Neural progenitor cell (in vitro differentiated cells): Measurements from ENCODE around the gene TECR. TPM values are rescaled to one million over a fixed set of nuclear protein-coding genes. Genes with fewer than 3 reads are reported as not detected.

Experiments used
- DNase-seq: peaks from one replicate; pipeline ENCODE4 v3.0.0-alpha.2; 2016; ENCODE audit warnings: low spot score
- H2AFZ ChIP-seq: fragments of 200-600 bp; sonication (generic); replicated peaks from 2 replicates; pipeline ENCODE4 v1.6.1; 2016; ENCODE audit warnings: antibody characterized with exemption
- H3F3A ChIP-seq: fragments of 200-600 bp; sonication (generic); 2 replicates; pipeline ENCODE4 v1.6.1; 2016; ENCODE audit warnings: antibody characterized with exemption, low read depth
- H3K27ac ChIP-seq: fragments of 200-600 bp; sonication (generic); 2 replicates; pipeline ENCODE4 v1.5.1; 2016; ENCODE audit warnings: mild to moderate bottlenecking
- H3K27me3 ChIP-seq: fragments of 200-600 bp; sonication (generic); 2 replicates; pipeline ENCODE4 v1.6.1; 2016; ENCODE audit warnings: mild to moderate bottlenecking, moderate library complexity
- H3K36me3 ChIP-seq: fragments of 200-600 bp; sonication (generic); 2 replicates; pipeline ENCODE4 v1.5.1; 2016
- H3K4me1 ChIP-seq: fragments of 200-600 bp; sonication (generic); 2 replicates; pipeline ENCODE4 v1.6.1; 2016; ENCODE audit warnings: mixed run types
- H3K4me2 ChIP-seq: fragments of 200-600 bp; sonication (generic); 2 replicates; pipeline ENCODE4 v1.6.1; 2016
- H3K4me3 ChIP-seq: fragments of 200-600 bp; sonication (generic); 2 replicates; pipeline ENCODE4 v1.5.1; 2016
- H3K79me2 ChIP-seq: fragments of 200-600 bp; sonication (generic); 2 replicates; pipeline ENCODE4 v1.6.1; 2016; ENCODE audit warnings: low read depth
- H3K9ac ChIP-seq: fragments of 200-600 bp; sonication (generic); 2 replicates; pipeline ENCODE4 v1.6.1; 2016
- H3K9me3 ChIP-seq: fragments of 200-600 bp; sonication (generic); 2 replicates; pipeline ENCODE4 v1.5.1; 2016; ENCODE audit warnings: low read depth
- H4K20me1 ChIP-seq: fragments of 200-600 bp; sonication (generic); 2 replicates; pipeline ENCODE4 v1.6.1; 2016; ENCODE audit warnings: low read depth
- H3K27ac Mint-ChIP-seq: 3 replicates; pipeline ENCODE4 v1.8.0; 2021; ENCODE audit warnings: mixed read lengths
- H3K27me3 Mint-ChIP-seq: 2 replicates; pipeline ENCODE4 v1.8.0; 2022; ENCODE audit warnings: low read depth, mild to moderate bottlenecking, inconsistent platforms, moderate library complexity, mixed read lengths; ENCODE audit not compliant: insufficient read depth
- H3K36me3 Mint-ChIP-seq: 3 replicates; pipeline ENCODE4 v1.8.0; 2021; ENCODE audit warnings: mixed read lengths
- H3K4me1 Mint-ChIP-seq: 3 replicates; pipeline ENCODE4 v1.8.0; 2021; ENCODE audit warnings: mixed read lengths
- H3K4me3 Mint-ChIP-seq: 3 replicates; pipeline ENCODE4 v1.8.0; 2021; ENCODE audit warnings: mild to moderate bottlenecking, moderate library complexity, mixed read lengths
- H3K9me3 Mint-ChIP-seq: 3 replicates; pipeline ENCODE4 v1.8.0; 2020; ENCODE audit warnings: mixed read lengths
- CTCF ChIP-seq: fragments of 200-600 bp; sonication (generic); IDR thresholded peaks from 2 replicates; pipeline ENCODE4 v1.5.1; 2017; ENCODE audit warnings: antibody characterized with exemption, mild to moderate bottlenecking
- EZH2 ChIP-seq: fragments of 200-600 bp; sonication (generic); IDR thresholded peaks from 2 replicates; pipeline ENCODE4 v1.6.1; 2017; ENCODE audit warnings: antibody characterized with exemption, mild to moderate bottlenecking, moderate library complexity
- EZH2phosphoT487 ChIP-seq: fragments of 200-600 bp; sonication (generic); IDR thresholded peaks from 2 replicates; pipeline ENCODE4 v1.6.1; 2017; ENCODE audit warnings: antibody characterized with exemption
- total RNA-seq: library from RNA; depleted of rRNA; stranded (reverse); fragments of >200 nt; gene quantifications from 2 replicates; pipeline ENCODE4 v1.2.3, GENCODE V29; 2015; ENCODE audit warnings: low replicate concordance

TECR gene
- total RNA-seq, 1 donor from 2014 or later, result 41.9 TPM

DNA sequence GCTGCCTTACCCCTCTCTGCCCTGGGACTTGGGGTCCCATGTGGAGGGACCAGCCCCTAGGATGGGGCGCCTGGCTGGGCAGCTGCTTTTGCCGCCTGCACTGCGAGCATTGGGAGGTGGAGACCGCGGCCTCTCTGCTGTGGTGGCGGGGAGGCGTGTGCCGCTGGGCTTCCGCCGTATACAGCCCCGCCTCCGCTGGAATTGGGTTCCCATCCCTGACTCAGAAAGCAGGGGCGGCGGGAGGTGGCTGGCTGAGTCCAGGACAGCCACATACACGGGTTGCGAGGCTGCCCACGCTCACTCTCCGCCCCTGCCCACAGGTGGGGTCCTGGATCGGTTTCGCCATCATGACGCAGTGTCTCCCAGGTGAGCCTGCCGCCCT, 35.9 kb downstream of the TECR start:
- Histone ChIP-seq H3K27ac (no peak overlapping the region), H3K79me2 (peaks cover 42% of the 10 kb centered on the region), H3K9me3 (no peaks in the 10 kb centered on the region), H4K20me1 (peaks cover 40% of the 10 kb centered on the region), H2AFZ (no peak overlapping the region), H3K9ac (no peak overlapping the region), H3K4me2 (no peak overlapping the region), H3K27me3 (no peaks in the 10 kb centered on the region), H3K4me3 (no peak overlapping the region), H3K4me1 (peaks cover 28% of the 10 kb centered on the region), H3K36me3 (no peaks in the 10 kb centered on the region), H3F3A (peaks cover 9% of the 10 kb centered on the region)
- H3K27me3 Mint-ChIP-seq, result peaks cover 9% of the 10 kb centered on the region
- no peaks in the 10 kb centered on the region for H3K9me3 Mint-ChIP-seq
- DNase-seq, result no peak
- no peak overlapping the region for H3K4me3 Mint-ChIP-seq
- no peak overlapping the region for H3K27ac Mint-ChIP-seq
- TF ChIP-seq EZH2 (no peak), CTCF (no peak), EZH2phosphoT487 (no peak)
- H3K36me3 Mint-ChIP-seq, result peaks cover 2% of the 10 kb centered on the region
- peaks cover 14% of the 10 kb centered on the region for H3K4me1 Mint-ChIP-seq

- peaks cover 9% of the 10 kb centered on the region for H3F3A ChIP-seq
- H2AFZ ChIP-seq, result no peak overlapping the region
- H3K9ac ChIP-seq, result no peak overlapping the region
- Mint-ChIP-seq H3K9me3 (no peaks in the 10 kb centered on the region), H3K36me3 (peaks cover 2% of the 10 kb centered on the region), H3K27ac (no peak overlapping the region), H3K27me3 (peaks cover 9% of the 10 kb centered on the region), H3K4me1 (peaks cover 16% of the 10 kb centered on the region), H3K4me3 (no peak overlapping the region)
- no peak overlapping the region for H3K27ac ChIP-seq
- DNase-seq, result no peak
- peaks cover 42% of the 10 kb centered on the region for H3K79me2 ChIP-seq
- H3K36me3 ChIP-seq, result no peaks in the 10 kb centered on the region
- no peak for TF ChIP-seq EZH2
- no peak for TF ChIP-seq CTCF
- TF ChIP-seq EZH2phosphoT487, result no peak
- peaks cover 37% of the 10 kb centered on the region for H4K20me1 ChIP-seq
- H3K9me3 ChIP-seq, result no peaks in the 10 kb centered on the region
- H3K4me2 ChIP-seq, result no peak overlapping the region
- peaks cover 24% of the 10 kb centered on the region for H3K4me1 ChIP-seq
- H3K4me3 ChIP-seq, result no peak overlapping the region
- no peaks in the 10 kb centered on the region for H3K27me3 ChIP-seq
Measured at GRCh38 chr19:14565765-14566711, 36.6 kb downstream of the TECR start.

- no peaks in the 10 kb centered on the region for H3K27me3 ChIP-seq
- peaks cover 9% of the 10 kb centered on the region for H3F3A ChIP-seq
- no peaks in the 10 kb centered on the region for H3K9me3 ChIP-seq
- H3K9ac ChIP-seq, result no peak overlapping the region
- H3K36me3 ChIP-seq, result no peaks in the 10 kb centered on the region
- H2AFZ ChIP-seq, result no peak overlapping the region
- H3K4me3 ChIP-seq, result no peak overlapping the region
- H3K4me3 Mint-ChIP-seq, result no peak overlapping the region
- H3K27ac Mint-ChIP-seq, result no peak overlapping the region
- H3K27me3 Mint-ChIP-seq, result peaks cover 9% of the 10 kb centered on the region
- H3K4me2 ChIP-seq, result no peak overlapping the region
- peaks cover 35% of the 10 kb centered on the region for H4K20me1 ChIP-seq
- H3K36me3 Mint-ChIP-seq, result peaks cover 2% of the 10 kb centered on the region
- peaks cover 17% of the 10 kb centered on the region for H3K4me1 Mint-ChIP-seq
- TF ChIP-seq EZH2 (no peak), CTCF (no peak), EZH2phosphoT487 (no peak)
- DNase-seq, result no peak
- H3K27ac ChIP-seq, result no peak overlapping the region
- peaks cover 20% of the 10 kb centered on the region for H3K4me1 ChIP-seq
- H3K9me3 Mint-ChIP-seq, result no peaks in the 10 kb centered on the region
- H3K79me2 ChIP-seq, result peaks cover 42% of the 10 kb centered on the region
Measured at GRCh38 chr19:14566712-14567077, 37.3 kb downstream of the TECR start.
